Measurements from ENCODE around the gene RGS3.
"Not testable (repeated sequence)": the region's sequence is repeated elsewhere in the genome, so short reads cannot be mapped to it uniquely, and the experiment has no call there.

Gene RGS3

GRCh38 chr9:113625486-113625885 lies 162.0 kb downstream of the RGS3 start:
- DNase-seq, result no peak

- no peak for DNase-seq
Observed at GRCh38 chr9:113626735-113627495, 163.4 kb downstream of the RGS3 start.

DNA sequence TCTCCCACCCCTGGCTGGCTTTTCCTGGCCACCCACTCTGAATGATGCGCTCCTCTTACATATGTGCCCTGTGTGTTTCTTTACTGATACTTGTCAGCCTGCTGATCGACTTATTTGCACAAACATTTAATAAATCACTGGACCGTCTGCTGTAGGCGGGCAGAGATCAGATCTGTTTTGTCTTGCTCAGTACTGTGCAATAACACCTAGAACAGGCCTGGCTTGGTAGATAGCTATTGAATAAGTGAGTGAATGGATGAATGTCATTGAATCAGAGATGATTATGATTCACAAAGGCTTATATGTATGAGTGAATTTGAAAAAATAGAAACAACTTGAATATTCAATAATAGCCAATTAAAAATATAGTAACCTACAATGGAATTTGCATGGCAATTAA lies 165.1 kb downstream of the RGS3 start:
- DNase-seq, result no peak

DNA sequence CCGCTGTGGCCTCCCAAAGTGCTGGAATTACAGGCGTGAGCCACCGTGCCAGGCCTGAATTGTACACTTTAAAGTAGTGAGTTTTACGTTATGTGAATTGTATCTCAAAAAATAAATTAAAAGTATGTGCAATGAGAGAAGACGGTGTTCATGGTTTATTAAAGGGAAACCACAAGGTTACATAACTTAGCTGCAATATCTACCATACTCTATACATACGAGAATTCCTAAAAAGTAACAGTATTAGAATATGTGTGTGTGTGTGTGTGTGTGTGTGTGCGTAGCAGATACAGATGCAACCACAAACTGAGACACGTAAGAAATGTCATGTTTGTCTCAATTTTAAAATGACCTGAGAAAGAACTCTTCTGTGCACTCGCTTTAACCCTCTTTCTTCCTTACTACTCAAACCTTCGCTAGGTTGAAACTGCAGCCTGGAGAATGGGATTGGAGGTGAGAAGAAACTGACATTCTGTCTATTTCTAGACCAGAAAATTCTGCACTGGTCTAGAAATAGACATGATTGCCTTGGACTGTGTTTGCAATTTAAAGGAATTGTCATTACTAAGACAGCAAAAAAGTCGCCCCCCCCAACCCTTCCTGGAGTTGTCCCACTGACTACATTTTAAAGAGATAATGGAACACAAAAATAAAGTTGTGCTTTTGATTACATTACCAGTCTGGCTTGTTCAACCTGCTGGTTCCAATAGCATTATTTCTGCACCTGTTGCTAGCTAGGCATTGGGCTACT lies 167.0 kb downstream of the RGS3 start:
- no peak for DNase-seq

DNA sequence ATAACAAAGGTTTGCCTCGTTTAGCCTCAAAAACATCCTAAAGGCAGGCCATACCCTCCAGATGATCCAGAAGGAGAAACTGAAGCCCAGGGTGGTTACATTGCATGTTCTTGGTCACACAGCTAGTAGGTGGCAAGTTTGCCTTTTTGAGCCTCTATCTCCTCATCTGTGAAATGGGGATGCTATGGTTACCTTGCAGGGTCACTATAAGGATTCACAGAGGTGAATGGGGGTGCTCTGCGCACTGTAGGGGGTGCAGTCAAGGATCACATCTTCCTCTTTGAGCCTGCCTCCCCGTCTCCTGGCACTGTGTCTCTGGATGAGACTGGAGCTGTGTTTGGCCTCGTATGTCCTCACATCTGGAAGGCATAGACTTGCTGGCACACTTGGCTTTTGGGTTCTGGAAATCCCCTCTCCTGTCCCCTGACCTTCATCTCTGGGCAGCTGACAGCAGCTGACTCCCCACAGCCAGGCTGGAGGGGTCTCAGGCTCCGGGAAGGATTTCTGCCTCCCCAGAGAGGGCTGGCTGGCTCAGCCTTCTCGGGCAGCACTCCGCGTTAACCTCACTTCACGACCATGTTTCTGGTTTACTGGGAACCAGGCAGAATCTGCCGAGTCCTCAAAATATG lies 167.7 kb downstream of the RGS3 start:
- DNase-seq, result no peak

DNA sequence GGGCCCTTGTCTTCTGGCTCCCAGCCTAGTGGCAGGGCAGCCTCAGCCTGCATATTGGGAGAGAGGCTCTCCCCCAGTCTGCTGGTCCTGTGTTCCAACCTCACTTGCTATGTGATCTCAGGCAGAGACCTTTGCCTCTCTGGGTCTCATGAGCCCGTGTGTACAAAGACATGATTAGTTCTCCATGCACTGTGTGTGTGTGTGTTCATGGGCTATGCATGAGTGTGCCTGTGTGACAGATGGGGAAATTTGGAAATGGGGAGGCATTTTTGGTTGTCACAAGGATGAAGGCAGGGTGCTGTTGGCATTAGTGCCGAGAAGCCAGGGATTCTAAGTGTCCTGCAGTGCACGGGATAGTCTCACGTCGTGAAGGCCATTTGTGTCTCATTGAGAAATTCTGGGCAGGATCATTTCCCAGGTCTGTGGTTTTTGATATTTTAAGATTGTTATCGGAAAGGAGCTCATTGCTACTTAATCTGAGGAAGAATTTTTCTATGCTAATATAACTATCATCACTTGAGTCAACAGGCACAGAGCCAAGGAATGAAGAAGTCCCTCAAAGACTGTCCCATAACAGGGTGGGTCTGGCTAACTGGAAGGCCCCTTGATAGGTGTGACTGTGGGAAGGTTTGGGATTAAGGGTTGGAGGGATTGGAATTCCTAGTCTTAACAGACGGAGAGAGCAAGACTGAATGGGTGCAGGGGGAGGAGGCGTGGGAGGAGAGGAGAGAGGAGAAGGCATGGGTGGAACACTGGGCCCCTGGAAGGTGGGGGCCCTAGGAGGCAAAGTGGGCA lies 168.5 kb downstream of the RGS3 start:
- DNase-seq, result no peak

GRCh38 chr9:113632776-113633590 lies 169.5 kb downstream of the RGS3 start:
- DNase-seq, result no peak

- no peak for DNase-seq
Observed at GRCh38 chr9:113633782-113634595, 170.5 kb downstream of the RGS3 start.

GRCh38 chr9:113634596-113635515 lies 171.3 kb downstream of the RGS3 start:
- no peak for DNase-seq

- no peak for DNase-seq
Observed at GRCh38 chr9:113635586-113635985, 172.1 kb downstream of the RGS3 start.

DNA sequence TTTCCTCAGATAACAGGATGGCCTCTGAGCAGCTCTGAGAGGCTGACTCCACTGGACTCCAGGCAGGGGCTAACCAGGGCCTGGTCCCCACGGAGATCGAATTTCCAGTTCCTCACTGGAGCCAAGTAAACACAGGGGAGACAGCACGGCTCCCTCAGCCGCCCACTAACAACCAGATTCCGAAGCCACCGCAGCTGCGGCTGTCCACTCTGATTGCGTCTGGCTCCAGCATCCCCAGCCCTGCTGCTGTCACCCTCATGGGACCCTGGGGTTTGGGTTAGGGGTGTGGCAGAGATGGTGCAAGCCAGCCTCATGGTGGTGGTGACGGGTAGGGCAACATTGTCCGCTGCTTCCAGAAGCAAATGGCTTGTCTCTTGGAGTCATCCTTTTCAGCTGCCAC lies 172.6 kb downstream of the RGS3 start:
- peak; percentile 26 for DNase-seq

- DNase-seq, result no peak
Observed at GRCh38 chr9:113636693-113637092, 173.2 kb downstream of the RGS3 start.

GRCh38 chr9:113638490-113638889 lies 175.0 kb downstream of the RGS3 start:
- no peak for DNase-seq

DNA sequence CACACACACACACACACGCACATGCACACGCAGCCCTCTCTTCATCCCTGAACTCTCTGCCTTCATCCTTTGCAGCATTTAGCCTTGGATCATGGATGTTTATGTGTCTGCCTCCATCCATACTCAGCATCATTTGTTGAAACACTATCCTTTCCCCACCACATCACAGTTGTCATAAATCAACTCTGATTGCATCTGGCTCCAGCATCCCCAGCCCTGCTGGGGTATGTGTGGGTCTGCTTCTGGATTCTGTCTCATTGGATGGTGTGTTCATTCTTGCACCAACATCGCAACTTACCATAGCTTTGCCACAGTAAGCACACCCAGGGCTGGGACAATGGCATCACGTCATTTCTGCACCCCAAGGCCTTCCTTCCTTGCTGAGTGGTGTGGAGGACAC lies 175.4 kb downstream of the RGS3 start:
- no peak for DNase-seq

- DNase-seq, result not testable (repeated sequence)
Observed at GRCh38 chr9:113639411-113639970, 176.0 kb downstream of the RGS3 start.

DNA sequence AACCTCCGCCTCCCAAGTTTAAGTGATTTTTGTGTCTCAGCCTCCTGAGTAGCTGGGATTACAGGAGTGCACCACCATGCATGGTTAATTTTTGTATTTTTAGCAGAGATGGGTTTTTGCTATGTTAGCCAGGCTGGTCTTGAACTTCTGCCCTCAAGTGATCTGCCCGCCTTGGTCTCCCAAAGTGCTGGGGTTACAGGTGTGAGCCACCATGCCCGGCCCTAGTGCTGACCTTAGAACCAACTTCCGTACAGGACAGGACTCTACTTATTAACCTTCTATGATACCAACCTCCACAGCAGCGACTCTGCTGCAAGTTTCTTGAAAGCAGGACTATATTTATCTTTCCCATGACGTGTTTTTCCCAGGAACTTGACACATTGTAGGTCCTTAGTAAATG lies 176.9 kb downstream of the RGS3 start:
- DNase-seq, result no peak

- DNase-seq, result peak; percentile 36
Observed at GRCh38 chr9:113641100-113641885, 177.8 kb downstream of the RGS3 start.

DNA sequence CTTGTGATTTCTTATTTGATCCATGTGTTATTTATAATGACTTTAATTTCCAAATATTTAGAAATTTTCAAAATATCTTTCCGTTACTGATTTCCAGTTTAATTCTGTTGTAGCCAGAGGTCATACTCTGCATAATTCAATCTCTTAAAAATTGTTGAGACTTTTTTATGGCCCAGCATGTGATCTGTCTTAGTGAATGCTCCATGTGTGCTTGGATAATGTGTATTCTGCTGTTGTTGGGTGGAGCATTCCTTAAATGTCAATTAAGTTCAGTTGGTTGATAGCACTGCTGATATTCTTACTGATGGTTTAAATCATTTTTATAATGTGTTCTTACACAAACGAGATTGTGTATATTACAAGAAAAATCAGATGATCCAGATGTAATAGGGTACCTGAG lies 180.8 kb downstream of the RGS3 start:
- DNase-seq, result no peak
